GM18909 (cell line): ENCODE measurements around the gene ATP9A.
"Not testable (repeated sequence)": the region's sequence is repeated elsewhere in the genome, so short reads cannot be mapped to it uniquely, and the experiment has no call there.

Experiments
- ATAC-seq: cut with Tn5 transposase; IDR thresholded peaks from one replicate; pipeline ENCODE4 v1.9.1; 2021; ENCODE audit warnings: mild to moderate bottlenecking; ENCODE audit not compliant: unreplicated experiment, poor library complexity

The ATP9A gene

GRCh38 chr20:51586005-51586440 lies 182.2 kb downstream of the ATP9A start:
- no peak for ATAC-seq

- no peak for ATAC-seq
Measured at GRCh38 chr20:51585148-51585547, 183.0 kb downstream of the ATP9A start.

GRCh38 chr20:51584737-51585136 lies 183.5 kb downstream of the ATP9A start:
- ATAC-seq = no peak

- ATAC-seq = no peak
Measured at GRCh38 chr20:51584116-51584515, 184.1 kb downstream of the ATP9A start.

- ATAC-seq = no peak
Measured at GRCh38 chr20:51583499-51583898, 184.7 kb downstream of the ATP9A start.

- no peak for ATAC-seq
Measured at GRCh38 chr20:51583073-51583472, 185.1 kb downstream of the ATP9A start.

- ATAC-seq = no peak
Measured at GRCh38 chr20:51581571-51581970, 186.6 kb downstream of the ATP9A start.

GRCh38 chr20:51579137-51579536 lies 189.1 kb downstream of the ATP9A start:
- no peak for ATAC-seq

GRCh38 chr20:51578145-51578459 lies 190.1 kb downstream of the ATP9A start:
- no peak for ATAC-seq

- ATAC-seq = no peak
Measured at GRCh38 chr20:51577432-51578144, 190.6 kb downstream of the ATP9A start.

- no peak for ATAC-seq
Measured at GRCh38 chr20:51575486-51575885, 192.7 kb downstream of the ATP9A start.

GRCh38 chr20:51574248-51575033 lies 193.7 kb downstream of the ATP9A start:
- ATAC-seq = no peak

- no peak for ATAC-seq
Measured at GRCh38 chr20:51573576-51574243, 194.5 kb downstream of the ATP9A start.

GRCh38 chr20:51571460-51571794 lies 196.8 kb downstream of the ATP9A start:
- no peak for ATAC-seq

GRCh38 chr20:51570739-51571459 lies 197.3 kb downstream of the ATP9A start:
- ATAC-seq = no peak

- no peak for ATAC-seq
Measured at GRCh38 chr20:51569815-51570738, 198.1 kb downstream of the ATP9A start.

- not testable (repeated sequence) for ATAC-seq
Measured at GRCh38 chr20:51568533-51568932, 199.7 kb downstream of the ATP9A start.

GRCh38 chr20:51567622-51568021 lies 200.6 kb downstream of the ATP9A start:
- ATAC-seq = no peak

GRCh38 chr20:51566594-51566993 lies 201.6 kb downstream of the ATP9A start:
- no peak for ATAC-seq
